OCI-LY3 (cell line): ENCODE results near the gene RAB7A.

Experiments used
- H2AFZ ChIP-seq: fragments of 200-600, 300-600 bp; shearing (Covaris generic); 2 replicates; pipeline ENCODE4 v1.6.0; 2014; ENCODE audit warnings: antibody characterized with exemption, low read depth, low read length
- H3K27ac ChIP-seq: fragments of 200-600, 300-600 bp; sonication (generic); 2 replicates; pipeline ENCODE4 v1.5.1; 2014; ENCODE audit warnings: mild to moderate bottlenecking, low read length, moderate library complexity, mixed read lengths
- H3K27me3 ChIP-seq: fragments of 200-600, 300-600 bp; sonication (generic); 2 replicates; pipeline ENCODE4 v1.6.1; 2014; ENCODE audit warnings: low read depth, low read length, mixed read lengths
- H3K36me3 ChIP-seq: fragments of 200-600, 300-600 bp; sonication (generic); replicated peaks from 2 replicates; pipeline ENCODE3; 2014; ENCODE audit warnings: low read depth, low read length, mixed read lengths
- H3K4me1 ChIP-seq: fragments of 300-600, 200-600 bp; sonication (generic); 2 replicates; pipeline ENCODE4 v1.6.1; 2014; ENCODE audit warnings: low read length, mixed read lengths
- H3K4me2 ChIP-seq: fragments of 200-600, 300-600 bp; sonication (generic); 2 replicates; pipeline ENCODE4 v1.6.1; 2014; ENCODE audit warnings: low read length, mixed read lengths
- H3K4me3 ChIP-seq: fragments of 300-600, 200-600 bp; sonication (generic); 2 replicates; pipeline ENCODE4 v1.5.1; 2014; ENCODE audit warnings: antibody characterized with exemption, mild to moderate bottlenecking, low read length, moderate library complexity
- H3K79me2 ChIP-seq: fragments of 300-600, 200-600 bp; shearing (Covaris generic); 2 replicates; pipeline ENCODE4 v1.6.1; 2014; ENCODE audit warnings: mild to moderate bottlenecking, low read length, mixed read lengths
- H3K9ac ChIP-seq: fragments of 300-600, 200-600 bp; shearing (Covaris generic); 2 replicates; pipeline ENCODE4 v1.6.0; 2014; ENCODE audit warnings: mild to moderate bottlenecking, low read length, moderate library complexity
- H3K9me3 ChIP-seq: fragments of 200-600, 300-600 bp; shearing (Covaris generic); 2 replicates; pipeline ENCODE4 v1.6.1; 2014; ENCODE audit warnings: low read length, mixed read lengths; ENCODE audit not compliant: insufficient read depth
- H4K20me1 ChIP-seq: fragments of 200-600, 300-600 bp; sonication (generic); 2 replicates; pipeline ENCODE4 v1.6.1; 2016; ENCODE audit warnings: low read length, mixed read lengths; ENCODE audit not compliant: insufficient read depth
- EZH2phosphoT487 ChIP-seq: fragments of 200-600 bp; shearing (Covaris generic); IDR thresholded peaks from 2 replicates; pipeline ENCODE4 v1.6.1; 2018; ENCODE audit warnings: antibody characterized with exemption, mixed run types, low read depth
- TF ChIP-seq, protein P1 (sequence below): fragments of 200-600, 300-600 bp; sonication (generic); IDR thresholded peaks from 2 replicates; pipeline ENCODE4 v1.5.1; 2014; ENCODE audit warnings: antibody characterized with exemption, low read length, low read depth

Gene RAB7A

DNA sequence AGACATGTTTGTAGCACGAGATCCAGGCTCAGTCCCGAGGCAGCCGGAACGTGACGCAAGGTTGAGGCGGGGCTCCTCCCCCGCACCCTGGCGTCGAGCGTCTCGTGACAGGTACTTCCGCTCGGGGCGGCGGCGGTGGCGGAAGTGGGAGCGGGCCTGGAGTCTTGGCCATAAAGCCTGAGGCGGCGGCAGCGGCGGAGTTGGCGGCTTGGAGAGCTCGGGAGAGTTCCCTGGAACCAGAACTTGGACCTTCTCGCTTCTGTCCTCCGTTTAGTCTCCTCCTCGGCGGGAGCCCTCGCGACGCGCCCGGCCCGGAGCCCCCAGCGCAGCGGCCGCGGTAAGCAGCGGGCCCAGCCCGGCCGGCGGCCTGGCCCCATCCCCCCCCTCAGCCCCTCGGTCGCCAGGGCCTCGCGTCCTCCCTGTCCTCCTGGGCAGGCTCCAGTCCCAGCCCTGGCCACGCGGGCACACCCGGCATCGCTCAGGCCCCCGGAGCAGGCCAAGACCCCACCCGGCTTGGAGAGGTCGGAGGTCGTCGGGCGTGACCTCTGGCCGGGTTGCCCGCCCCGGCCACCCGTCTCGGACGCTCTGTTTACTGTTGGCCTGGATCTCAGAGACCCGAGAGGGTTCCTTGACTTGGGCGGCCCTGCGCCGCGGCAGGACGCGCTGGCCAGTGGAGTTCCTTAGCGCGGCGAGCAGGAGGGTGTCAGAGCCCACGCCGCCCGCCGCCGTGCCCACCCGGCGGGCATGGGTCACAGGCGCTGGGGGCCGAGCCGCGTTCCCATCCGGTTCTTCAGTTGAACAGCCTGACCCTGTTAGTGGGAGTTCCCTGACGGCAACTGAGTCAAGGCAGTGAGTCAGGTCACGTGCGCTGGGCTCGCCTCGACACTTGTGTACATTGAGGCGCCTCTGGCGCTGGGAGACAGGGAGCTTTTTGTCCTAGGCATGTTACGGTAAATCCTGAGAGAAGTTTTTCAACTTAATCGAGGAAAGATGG is at the start of gene RAB7A:
TSS of gene RAB7A (plus strand) at position 161 of the 994 bp plus-strand sequence. CDS start 69,185 bp downstream, outside the sequence.
- Histone ChIP-seq H3K4me3 (peak within 1 kb of the TSS; percentile 97), H3K9ac (peak within 1 kb of the TSS; percentile 91), H3K79me2 (peaks cover 61% of the 10 kb centered on the region), H3K27ac (peak within 1 kb of the TSS; percentile 69), H3K4me1 (peaks cover 42% of the 10 kb centered on the region), H4K20me1 (peaks cover 45% of the 10 kb centered on the region), H3K27me3 (no peaks in the 10 kb centered on the region), H2AFZ (peak within 1 kb of the TSS; percentile 89), H3K36me3 (peaks cover 3% of the 10 kb centered on the region), H3K4me2 (peak within 1 kb of the TSS; percentile 85), H3K9me3 (no peaks in the 10 kb centered on the region)
- TF ChIP-seq EZH2phosphoT487: no peak
- TF ChIP-seq, protein P1, sequence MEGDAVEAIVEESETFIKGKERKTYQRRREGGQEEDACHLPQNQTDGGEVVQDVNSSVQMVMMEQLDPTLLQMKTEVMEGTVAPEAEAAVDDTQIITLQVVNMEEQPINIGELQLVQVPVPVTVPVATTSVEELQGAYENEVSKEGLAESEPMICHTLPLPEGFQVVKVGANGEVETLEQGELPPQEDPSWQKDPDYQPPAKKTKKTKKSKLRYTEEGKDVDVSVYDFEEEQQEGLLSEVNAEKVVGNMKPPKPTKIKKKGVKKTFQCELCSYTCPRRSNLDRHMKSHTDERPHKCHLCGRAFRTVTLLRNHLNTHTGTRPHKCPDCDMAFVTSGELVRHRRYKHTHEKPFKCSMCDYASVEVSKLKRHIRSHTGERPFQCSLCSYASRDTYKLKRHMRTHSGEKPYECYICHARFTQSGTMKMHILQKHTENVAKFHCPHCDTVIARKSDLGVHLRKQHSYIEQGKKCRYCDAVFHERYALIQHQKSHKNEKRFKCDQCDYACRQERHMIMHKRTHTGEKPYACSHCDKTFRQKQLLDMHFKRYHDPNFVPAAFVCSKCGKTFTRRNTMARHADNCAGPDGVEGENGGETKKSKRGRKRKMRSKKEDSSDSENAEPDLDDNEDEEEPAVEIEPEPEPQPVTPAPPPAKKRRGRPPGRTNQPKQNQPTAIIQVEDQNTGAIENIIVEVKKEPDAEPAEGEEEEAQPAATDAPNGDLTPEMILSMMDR: no peak

DNA sequence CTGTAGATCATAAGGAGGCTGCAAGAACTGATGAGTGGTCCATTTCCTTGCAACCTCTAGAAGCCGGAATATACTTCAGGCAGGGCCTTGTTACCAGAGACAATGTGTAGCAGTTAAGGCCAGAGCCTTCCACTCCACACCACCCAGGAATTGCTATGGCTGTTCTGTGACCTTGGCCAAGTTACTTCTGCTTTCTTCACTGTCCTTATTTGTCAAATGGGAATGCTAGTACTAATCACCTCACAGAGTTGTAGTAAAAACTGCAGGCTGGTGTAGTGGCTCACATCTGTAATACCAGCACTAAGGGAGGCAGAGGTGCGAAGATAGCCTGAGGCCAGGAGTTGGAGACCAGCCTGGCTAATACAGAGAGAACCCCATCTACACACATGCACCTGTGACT is 46.6 kb upstream of the RAB7A start:
- H3K4me1 ChIP-seq: peaks cover 19% of the 10 kb centered on the region
- H3K4me2 ChIP-seq: no peak overlapping the region
- H2AFZ ChIP-seq: no peak overlapping the region
- no peaks in the 10 kb centered on the region for H4K20me1 ChIP-seq
- H3K36me3 ChIP-seq: no peaks in the 10 kb centered on the region
- no peak overlapping the region for H3K9ac ChIP-seq
- no peaks in the 10 kb centered on the region for H3K27me3 ChIP-seq
- TF ChIP-seq, protein P1: no peak
- no peak for TF ChIP-seq EZH2phosphoT487
- H3K79me2 ChIP-seq: no peaks in the 10 kb centered on the region; the same call in 1 of the 2 replicates
- H3K27ac ChIP-seq: no peak overlapping the region
- no peaks in the 10 kb centered on the region for H3K9me3 ChIP-seq
- no peak overlapping the region for H3K4me3 ChIP-seq

DNA sequence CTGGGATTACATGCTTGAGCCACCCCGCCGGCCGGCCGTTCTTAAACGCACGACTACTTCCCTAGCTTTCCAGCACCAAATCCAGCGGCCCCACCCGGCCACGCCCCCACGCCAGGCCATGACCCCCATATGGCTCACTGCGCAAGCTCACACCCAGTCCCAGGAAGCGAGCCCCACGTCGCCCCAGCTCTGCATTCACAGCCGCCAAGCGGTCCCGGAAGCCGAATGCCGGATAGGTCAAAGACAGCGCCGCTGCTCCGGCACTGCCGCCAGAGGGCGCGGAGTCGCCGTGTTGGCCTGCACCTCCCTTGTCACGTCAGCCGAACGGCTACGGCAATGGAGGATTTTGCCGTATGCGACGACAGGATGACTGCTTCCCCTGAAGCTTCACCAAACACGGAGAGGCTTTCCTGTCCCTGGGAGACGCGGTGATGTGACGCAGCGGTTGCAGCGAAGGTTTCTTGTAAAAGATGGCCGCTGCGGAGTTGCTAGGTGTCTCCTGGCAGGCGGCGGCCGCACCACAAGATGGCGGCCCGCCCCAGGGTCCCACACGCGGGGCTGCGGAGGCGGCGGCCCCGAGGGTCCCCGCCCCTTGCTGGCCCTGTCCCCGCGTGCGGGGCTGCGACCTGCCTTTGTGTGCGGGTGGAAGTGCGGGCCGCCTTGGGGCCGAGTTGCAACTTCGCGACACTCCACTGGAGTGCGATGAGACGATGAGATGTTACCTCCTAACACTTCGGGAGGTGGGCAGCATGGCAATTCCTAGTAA is 45.2 kb upstream of the RAB7A start:
- no peaks in the 10 kb centered on the region; the same call in 1 of the 2 replicates for H3K79me2 ChIP-seq
- no peaks in the 10 kb centered on the region for H3K36me3 ChIP-seq
- H3K9me3 ChIP-seq: no peaks in the 10 kb centered on the region
- peak overlapping the region; percentile 94 for H3K9ac ChIP-seq
- no peak for TF ChIP-seq EZH2phosphoT487
- TF ChIP-seq, protein P1: peak; percentile 89
- H3K27me3 ChIP-seq: no peaks in the 10 kb centered on the region
- peak overlapping the region; percentile 84 for H3K27ac ChIP-seq
- H3K4me1 ChIP-seq: peaks cover 14% of the 10 kb centered on the region
- H4K20me1 ChIP-seq: no peaks in the 10 kb centered on the region
- H3K4me3 ChIP-seq: peak overlapping the region; percentile 90
- peak overlapping the region; percentile 92 for H2AFZ ChIP-seq
- H3K4me2 ChIP-seq: peak overlapping the region; percentile 88
